HG02610 (cell line): ENCODE data around the gene COBL.

Source experiments
- ATAC-seq: cut with Tn5 transposase; IDR thresholded peaks from one replicate; pipeline ENCODE4 v1.9.1; 2021; ENCODE audit warnings: mild to moderate bottlenecking, moderate library complexity; ENCODE audit not compliant: unreplicated experiment

COBL gene

GRCh38 chr7:51152706-51153200, 163.9 kb downstream of the COBL start:
- ATAC-seq, result no peak

- ATAC-seq, result no peak
These were observed 165.2 kb downstream of the COBL start for GRCh38 chr7:51151455-51151854.

GRCh38 chr7:51150193-51150592, 166.4 kb downstream of the COBL start:
- ATAC-seq, result no peak

- ATAC-seq, result no peak
These were observed 168.4 kb downstream of the COBL start for GRCh38 chr7:51148216-51148615.

GRCh38 chr7:51146816-51147586, 169.6 kb downstream of the COBL start:
- ATAC-seq, result no peak

- ATAC-seq, result no peak
These were observed 172.4 kb downstream of the COBL start for GRCh38 chr7:51144178-51144577.

- no peak for ATAC-seq
These were observed 173.7 kb downstream of the COBL start for GRCh38 chr7:51142741-51143385.

- no peak for ATAC-seq
These were observed 175.1 kb downstream of the COBL start for GRCh38 chr7:51141451-51142003.

GRCh38 chr7:51140199-51141164, 176.1 kb downstream of the COBL start:
- no peak for ATAC-seq

GRCh38 chr7:51139796-51140195, 176.8 kb downstream of the COBL start:
- ATAC-seq, result no peak

GRCh38 chr7:51138123-51139085, 178.2 kb downstream of the COBL start:
- ATAC-seq, result no peak

- no peak for ATAC-seq
These were observed 181.0 kb downstream of the COBL start for GRCh38 chr7:51135576-51135975.

GRCh38 chr7:51134013-51134441, 182.6 kb downstream of the COBL start:
- no peak for ATAC-seq

- ATAC-seq, result no peak
These were observed 183.9 kb downstream of the COBL start for GRCh38 chr7:51132661-51133060.

- no peak for ATAC-seq
These were observed 186.8 kb downstream of the COBL start for GRCh38 chr7:51129527-51130472.

GRCh38 chr7:51128545-51129435, 187.8 kb downstream of the COBL start:
- ATAC-seq, result no peak

- ATAC-seq, result no peak
These were observed 189.0 kb downstream of the COBL start for GRCh38 chr7:51127618-51127904.
